KOPT-K1 (cell line): ENCODE data around the gene CNGB1.

Experiments
- H3K27ac ChIP-seq: fragments of 200-600 bp; sonication (generic); 2 replicates; pipeline ENCODE4 v1.5.1; 2016; ENCODE audit warnings: antibody characterized with exemption, mild to moderate bottlenecking, low read depth, low read length; ENCODE audit not compliant: poor library complexity, severe bottlenecking
- H3K36me3 ChIP-seq: fragments of 200-600 bp; sonication (generic); 2 replicates; pipeline ENCODE4 v1.5.1; 2017; ENCODE audit warnings: antibody characterized with exemption, mild to moderate bottlenecking, low read length, moderate library complexity; ENCODE audit not compliant: insufficient read depth
- H3K9me3 ChIP-seq: fragments of 200-600 bp; sonication (generic); 2 replicates; pipeline ENCODE4 v1.5.1; 2017; ENCODE audit warnings: antibody characterized with exemption, low read length, mild to moderate bottlenecking; ENCODE audit not compliant: insufficient read depth, poor library complexity, severe bottlenecking

CNGB1 gene

GRCh38 chr16:57893217-57893558 lies 77.7 kb downstream of the CNGB1 start:
- H3K36me3 ChIP-seq: no peaks in the 10 kb centered on the region
- H3K9me3 ChIP-seq: no peaks in the 10 kb centered on the region
- H3K27ac ChIP-seq: no peak overlapping the region

- H3K9me3 ChIP-seq: no peaks in the 10 kb centered on the region
- H3K27ac ChIP-seq: no peak overlapping the region
- no peaks in the 10 kb centered on the region for H3K36me3 ChIP-seq
Observed at GRCh38 chr16:57892447-57893096, 78.4 kb downstream of the CNGB1 start.

DNA sequence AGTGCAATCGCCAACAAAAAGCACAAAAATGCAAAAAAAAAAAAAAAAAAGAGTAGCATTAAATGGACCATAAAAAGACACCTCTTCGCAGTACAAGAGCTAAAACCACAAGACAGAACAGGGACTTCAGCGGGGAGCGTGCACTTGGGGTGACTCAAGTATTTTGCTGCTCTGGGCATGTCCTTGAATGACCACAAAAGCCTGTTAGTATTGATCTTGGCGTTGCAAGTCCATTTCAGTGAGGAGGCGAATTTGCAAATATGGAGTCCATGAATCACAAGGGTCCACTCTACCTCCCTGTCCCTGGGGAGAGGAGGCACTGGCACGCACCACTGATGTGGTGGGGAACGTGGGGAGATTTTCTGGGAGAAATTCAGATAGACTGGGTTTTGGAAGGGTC lies 78.9 kb downstream of the CNGB1 start:
- no peaks in the 10 kb centered on the region for H3K36me3 ChIP-seq
- no peaks in the 10 kb centered on the region for H3K9me3 ChIP-seq
- H3K27ac ChIP-seq: no peak overlapping the region

DNA sequence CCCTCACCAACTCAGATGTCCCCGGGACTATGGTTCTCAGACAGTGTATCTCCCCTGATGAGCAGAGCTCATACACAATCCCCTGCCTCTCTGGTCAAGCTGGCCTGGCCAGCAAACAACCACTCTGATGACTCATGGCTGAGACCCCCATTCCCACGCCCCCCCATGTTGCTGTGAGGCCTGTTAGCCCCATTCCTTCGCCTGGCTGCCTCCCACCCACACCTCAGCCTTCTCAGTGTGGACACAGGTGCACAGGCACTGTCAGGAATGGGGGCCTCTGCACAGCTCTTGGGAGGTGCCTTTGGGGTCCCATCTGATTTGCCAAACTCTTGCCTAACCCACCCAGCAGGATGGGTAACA lies 80.2 kb downstream of the CNGB1 start:
- Histone ChIP-seq H3K9me3 (no peaks in the 10 kb centered on the region), H3K27ac (no peak overlapping the region), H3K36me3 (no peaks in the 10 kb centered on the region)

DNA sequence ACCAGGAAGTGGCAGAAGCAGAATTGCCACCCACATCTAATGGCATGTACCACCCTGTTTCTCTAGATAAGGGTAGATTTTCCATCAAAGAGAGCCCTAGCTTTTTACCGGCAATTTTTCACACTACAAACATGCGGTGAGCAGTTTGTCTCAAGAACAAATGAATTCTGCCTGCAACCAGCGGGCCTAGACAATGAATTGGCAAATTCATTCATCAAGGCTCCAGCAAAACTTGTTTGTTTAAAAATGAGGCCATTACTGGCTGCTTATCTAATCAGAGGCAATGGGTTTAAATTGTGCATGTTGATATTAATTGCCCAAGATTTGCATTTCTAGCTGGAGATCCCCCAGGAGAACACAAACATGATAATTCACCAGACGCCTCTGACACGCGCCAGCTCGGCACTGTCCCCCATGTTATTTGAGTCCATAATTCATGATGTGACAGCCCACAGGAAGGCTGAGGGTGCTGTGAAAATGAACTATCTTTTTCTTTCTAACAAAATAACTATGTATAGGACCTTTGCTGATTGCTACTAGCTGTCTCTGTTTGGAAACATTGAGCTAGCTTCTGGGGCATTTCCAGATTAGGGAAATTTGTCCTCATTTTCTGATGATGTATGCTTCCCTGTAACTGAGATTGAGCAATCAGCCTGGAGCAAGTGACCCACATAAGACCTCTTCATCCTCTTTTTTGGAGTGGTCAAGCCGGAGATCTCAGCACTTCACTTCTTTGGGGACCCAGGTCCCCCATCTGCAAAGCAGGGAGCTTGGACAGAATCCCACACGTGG lies 80.8 kb downstream of the CNGB1 start:
- Histone ChIP-seq H3K9me3 (no peaks in the 10 kb centered on the region), H3K27ac (no peak overlapping the region)

GRCh38 chr16:57889522-57889921 lies 81.4 kb downstream of the CNGB1 start:
- Histone ChIP-seq H3K27ac (no peak overlapping the region), H3K36me3 (no peaks in the 10 kb centered on the region), H3K9me3 (no peaks in the 10 kb centered on the region)

More for the DNA sequence above, 80.8 kb downstream of the CNGB1 start:
- no peaks in the 10 kb centered on the region for H3K36me3 ChIP-seq

DNA sequence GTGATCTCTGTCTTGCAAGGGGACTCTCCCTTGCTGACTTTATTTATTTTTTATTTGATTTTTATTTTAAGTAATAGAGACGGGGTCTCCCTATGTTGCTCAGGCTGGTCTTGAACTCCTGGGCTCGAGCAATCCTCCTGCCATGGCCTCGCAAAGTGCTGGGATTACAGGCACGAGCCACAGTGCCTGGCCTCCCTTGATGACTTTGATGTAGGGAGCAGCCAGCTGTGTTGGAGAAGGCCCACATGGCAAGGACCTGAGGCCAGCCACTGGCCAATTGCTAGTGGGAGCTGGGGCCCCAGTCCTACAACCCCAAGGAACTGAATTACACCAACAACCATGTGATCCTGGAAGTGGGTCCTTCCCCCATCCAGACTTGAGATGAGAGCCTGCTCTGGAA lies 81.8 kb downstream of the CNGB1 start:
- Histone ChIP-seq H3K36me3 (no peaks in the 10 kb centered on the region), H3K9me3 (no peaks in the 10 kb centered on the region), H3K27ac (no peak overlapping the region)

GRCh38 chr16:57888128-57888527 lies 82.8 kb downstream of the CNGB1 start:
- Histone ChIP-seq H3K27ac (no peak overlapping the region), H3K36me3 (no peaks in the 10 kb centered on the region), H3K9me3 (no peaks in the 10 kb centered on the region)

GRCh38 chr16:57887711-57888110 lies 83.2 kb downstream of the CNGB1 start:
- H3K9me3 ChIP-seq: no peaks in the 10 kb centered on the region
- no peak overlapping the region for H3K27ac ChIP-seq
- H3K36me3 ChIP-seq: no peaks in the 10 kb centered on the region

- no peaks in the 10 kb centered on the region for H3K9me3 ChIP-seq
- H3K27ac ChIP-seq: no peak overlapping the region
- H3K36me3 ChIP-seq: no peaks in the 10 kb centered on the region
Observed at GRCh38 chr16:57886427-57886826, 84.5 kb downstream of the CNGB1 start.

DNA sequence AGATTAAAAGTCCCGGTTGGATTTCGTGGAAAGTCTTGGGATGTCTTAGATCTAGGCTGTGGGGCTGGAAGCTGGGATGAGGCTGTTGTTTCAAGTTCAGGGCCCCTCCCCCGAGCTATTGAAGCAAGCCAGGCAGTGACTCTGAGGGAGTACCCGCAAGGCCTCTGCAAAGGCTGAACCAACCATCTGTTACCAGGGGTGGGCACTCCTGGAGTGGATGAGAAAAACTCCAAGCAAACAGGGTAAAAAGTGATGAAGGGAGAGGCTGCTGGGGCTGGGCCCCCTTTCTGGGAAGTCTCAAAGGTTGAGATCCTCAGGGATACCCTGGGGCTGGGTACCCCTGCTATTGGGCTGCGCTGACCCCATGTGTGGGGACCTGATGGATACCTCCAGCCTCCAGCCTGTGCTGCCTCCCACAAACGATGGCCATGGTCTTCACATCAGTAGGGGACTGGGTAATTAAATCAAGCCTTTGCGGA lies 86.2 kb downstream of the CNGB1 start:
- Histone ChIP-seq H3K36me3 (no peaks in the 10 kb centered on the region), H3K9me3 (no peaks in the 10 kb centered on the region), H3K27ac (no peak overlapping the region)

- Histone ChIP-seq H3K36me3 (no peaks in the 10 kb centered on the region), H3K9me3 (no peaks in the 10 kb centered on the region), H3K27ac (no peak overlapping the region)
Observed at GRCh38 chr16:57883953-57884654, 86.8 kb downstream of the CNGB1 start.

GRCh38 chr16:57883480-57883879 lies 87.4 kb downstream of the CNGB1 start:
- Histone ChIP-seq H3K27ac (no peak overlapping the region), H3K9me3 (no peaks in the 10 kb centered on the region), H3K36me3 (no peaks in the 10 kb centered on the region)

DNA sequence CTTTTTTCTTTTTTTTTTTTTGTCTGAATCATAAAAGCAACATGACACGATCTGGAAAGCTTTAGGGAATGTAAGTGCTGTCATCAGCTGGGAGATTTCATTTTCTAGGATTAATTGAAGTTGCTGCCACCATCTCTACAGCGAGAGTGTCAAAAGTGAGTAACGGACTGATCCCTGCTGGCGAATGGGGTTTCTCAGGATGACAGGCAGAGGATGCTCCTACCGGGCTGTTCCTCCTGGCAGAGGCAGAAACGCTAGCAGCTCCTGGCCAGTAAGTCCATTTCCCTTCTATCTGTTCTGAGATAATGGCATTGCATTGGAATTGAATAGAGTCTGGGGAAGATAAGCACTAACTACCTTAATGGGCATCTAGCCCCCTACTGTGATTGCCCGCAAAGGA lies 88.1 kb downstream of the CNGB1 start:
- Histone ChIP-seq H3K9me3 (no peaks in the 10 kb centered on the region), H3K27ac (no peak overlapping the region)

DNA sequence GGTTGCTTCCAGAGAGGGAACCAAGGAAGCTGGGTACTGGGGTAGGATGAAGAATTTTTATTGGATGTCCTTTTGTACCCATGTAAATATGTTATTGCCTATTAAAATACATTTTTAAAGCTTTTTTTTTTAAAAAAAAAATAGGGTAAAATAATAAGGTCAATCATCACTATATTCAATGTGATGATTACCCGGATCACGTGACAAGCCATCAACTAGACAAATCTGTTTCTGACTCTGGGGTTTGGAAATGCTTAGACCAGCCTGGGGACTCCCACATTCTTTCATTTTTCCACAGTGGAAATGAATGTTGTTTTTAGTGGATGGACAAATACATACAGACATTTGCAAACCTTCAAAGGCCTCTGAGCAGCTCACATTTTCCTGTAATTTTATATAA lies 88.7 kb downstream of the CNGB1 start:
- Histone ChIP-seq H3K27ac (no peak overlapping the region), H3K9me3 (no peaks in the 10 kb centered on the region), H3K36me3 (no peaks in the 10 kb centered on the region)

More for the DNA sequence above, 88.1 kb downstream of the CNGB1 start:
- H3K36me3 ChIP-seq: no peaks in the 10 kb centered on the region
